Measurements from ENCODE around the gene STXBP4. TPM values are rescaled to one million over a fixed set of nuclear protein-coding genes. Genes with fewer than 3 reads are reported as not detected.

STXBP4 gene
- total RNA-seq, 5 donors from 2014 or later (not counting 1 experiment from before 2014, with no cell fraction given): 5.7 to 10.6 (median 9.1) TPM

- Mint-ChIP-seq H3K4me1 (no peaks in the 10 kb centered on the region), H3K36me3 (peaks cover 14% of the 10 kb centered on the region), H3K4me3 (no peak overlapping the region), H3K27ac (no peak overlapping the region), H3K27me3 (no peaks in the 10 kb centered on the region), H3K9me3 (peaks cover 0 to 16% (median 6%) of the 10 kb centered on the region in 3 donors)
- no peak for ATAC-seq (replicated peaks in 1 of 4)
- Histone ChIP-seq H3K4me3 (ENCODE audit: control insufficient read depth in 1 of 2, extremely low read depth in 1 of 2, low read length in 1 of 2) (no peak overlapping the region), H3K36me3 (ENCODE audit: control insufficient read depth in 2 of 2, extremely low read depth in 1 of 2, insufficient read depth in 1 of 2, low read length in 1 of 2) (no peaks in the 10 kb centered on the region), H3K27me3 (replicated peaks in 1 of 2; ENCODE audit: control insufficient read depth in 2 of 2, extremely low read depth in 1 of 2, insufficient read depth in 2 of 2, low read length in 1 of 2) (no peaks in the 10 kb centered on the region), H3K4me1 (ENCODE audit: control insufficient read depth in 1 of 2, extremely low read depth in 1 of 2, insufficient read depth in 2 of 2, low read length in 2 of 2) (no peaks in the 10 kb centered on the region), H3K27ac (ENCODE audit: low read length) (no peak overlapping the region), H3K9me3 (no peaks in the 10 kb centered on the region)
- ChIA-PET POLR2A (no interaction called here), CTCF (no interaction called here)
- DNase-seq: no peak
Observed at GRCh38 chr17:54982399-54982798, 13.8 kb downstream of the STXBP4 start.

- Histone ChIP-seq H3K4me1 (ENCODE audit: control insufficient read depth in 1 of 2, extremely low read depth in 1 of 2, insufficient read depth in 2 of 2, low read length in 2 of 2) (no peaks in the 10 kb centered on the region), H3K9me3 (no peaks in the 10 kb centered on the region), H3K4me3 (ENCODE audit: control insufficient read depth in 1 of 2, extremely low read depth in 1 of 2, low read length in 1 of 2) (no peak overlapping the region), H3K27me3 (replicated peaks in 1 of 2; ENCODE audit: control insufficient read depth in 2 of 2, extremely low read depth in 1 of 2, insufficient read depth in 2 of 2, low read length in 1 of 2) (no peaks in the 10 kb centered on the region), H3K27ac (ENCODE audit: low read length) (no peak overlapping the region), H3K36me3 (ENCODE audit: control insufficient read depth in 2 of 2, extremely low read depth in 1 of 2, insufficient read depth in 1 of 2, low read length in 1 of 2) (no peaks in the 10 kb centered on the region)
- Mint-ChIP-seq H3K4me3 (no peak overlapping the region), H3K36me3 (peaks cover 14% of the 10 kb centered on the region), H3K27me3 (no peaks in the 10 kb centered on the region), H3K27ac (no peak overlapping the region), H3K4me1 (no peaks in the 10 kb centered on the region), H3K9me3 (peaks cover 0 to 16% (median 6%) of the 10 kb centered on the region in 3 donors)
- ATAC-seq (replicated peaks in 1 of 4): no peak
- CTCF ChIA-PET: no interaction called here
- POLR2A ChIA-PET: no interaction called here
- DNase-seq: no peak
Observed at GRCh38 chr17:54983260-54983659, 14.7 kb downstream of the STXBP4 start.

- WGBS (ENCODE audit: insufficient coverage): no CpG with 5 or more reads among the region's 1 CpG
- no peaks in the 10 kb centered on the region for H3K4me1 Mint-ChIP-seq
- Histone ChIP-seq H3K4me3 (ENCODE audit: control insufficient read depth in 1 of 2, extremely low read depth in 1 of 2, low read length in 1 of 2) (no peak overlapping the region), H3K36me3 (ENCODE audit: control insufficient read depth in 2 of 2, extremely low read depth in 1 of 2, insufficient read depth in 1 of 2, low read length in 1 of 2) (no peaks in the 10 kb centered on the region), H3K27ac (ENCODE audit: low read length) (no peak overlapping the region), H3K4me1 (ENCODE audit: control insufficient read depth in 1 of 2, extremely low read depth in 1 of 2, insufficient read depth in 2 of 2, low read length in 2 of 2) (no peaks in the 10 kb centered on the region), H3K27me3 (replicated peaks in 1 of 2; ENCODE audit: control insufficient read depth in 2 of 2, extremely low read depth in 1 of 2, insufficient read depth in 2 of 2, low read length in 1 of 2) (no peaks in the 10 kb centered on the region), H3K9me3 (no peaks in the 10 kb centered on the region)
- H3K4me3 Mint-ChIP-seq: no peak overlapping the region
- DNase-seq: no peak
- ATAC-seq (replicated peaks in 1 of 4): no peak
- H3K9me3 Mint-ChIP-seq: peaks cover 0 to 6% (median 0%) of the 10 kb centered on the region in 3 donors
- H3K27me3 Mint-ChIP-seq: no peaks in the 10 kb centered on the region
- no peak overlapping the region for H3K27ac Mint-ChIP-seq
- ChIA-PET POLR2A (no interaction called here), CTCF (interaction anchor here (1.0 to 1.3 kb wide), 2 partner anchors 11 to 529 kb away, joined by 3 read pairs; no protein-coding TSS in a partner anchor)
- peaks cover 6% of the 10 kb centered on the region for H3K36me3 Mint-ChIP-seq
Observed at GRCh38 chr17:54985476-54985875, 16.9 kb downstream of the STXBP4 start.

- DNase-seq (no peak), ATAC-seq (replicated peaks in 1 of 4) (no peak)
- no peaks in the 10 kb centered on the region for H3K27me3 Mint-ChIP-seq
- H3K4me1 ChIP-seq (ENCODE audit: control insufficient read depth in 1 of 2, extremely low read depth in 1 of 2, insufficient read depth in 2 of 2, low read length in 2 of 2): no peaks in the 10 kb centered on the region
- no peaks in the 10 kb centered on the region for H3K9me3 Mint-ChIP-seq
- CTCF ChIA-PET: interaction anchor here in 1 of 2 donors (0.7 kb wide), 1 partner anchor 101 kb away, joined by 3 read pairs; no protein-coding TSS in a partner anchor
- no peak overlapping the region for H3K27ac ChIP-seq (ENCODE audit: low read length)
- H3K4me3 Mint-ChIP-seq: no peak overlapping the region
- H3K36me3 Mint-ChIP-seq: peaks cover 12% of the 10 kb centered on the region
- H3K4me3 ChIP-seq (ENCODE audit: control insufficient read depth in 1 of 2, extremely low read depth in 1 of 2, low read length in 1 of 2): no peak overlapping the region
- H3K27ac Mint-ChIP-seq: no peak overlapping the region
- H3K36me3 ChIP-seq (ENCODE audit: control insufficient read depth in 2 of 2, extremely low read depth in 1 of 2, insufficient read depth in 1 of 2, low read length in 1 of 2): peaks cover 0 to 2% of the 10 kb centered on the region in 2 donors
- H3K4me1 Mint-ChIP-seq: no peaks in the 10 kb centered on the region
- no peaks in the 10 kb centered on the region for H3K27me3 ChIP-seq (replicated peaks in 1 of 2; ENCODE audit: control insufficient read depth in 2 of 2, extremely low read depth in 1 of 2, insufficient read depth in 2 of 2, low read length in 1 of 2)
- POLR2A ChIA-PET: no interaction called here
- WGBS (ENCODE audit: insufficient coverage): 100% methylated on average over 1 of the region's 4 CpGs
- no peaks in the 10 kb centered on the region for H3K9me3 ChIP-seq
Observed at GRCh38 chr17:54990118-54990517, 21.6 kb downstream of the STXBP4 start.

- Mint-ChIP-seq H3K9me3 (no peaks in the 10 kb centered on the region), H3K36me3 (peaks cover 21% of the 10 kb centered on the region), H3K4me3 (no peak overlapping the region), H3K4me1 (no peaks in the 10 kb centered on the region), H3K27ac (no peak overlapping the region), H3K27me3 (no peaks in the 10 kb centered on the region)
- DNase-seq (no peak), ATAC-seq (replicated peaks in 1 of 4) (no peak)
- H3K4me3 ChIP-seq (ENCODE audit: control insufficient read depth in 1 of 2, extremely low read depth in 1 of 2, low read length in 1 of 2): no peak overlapping the region
- POLR2A ChIA-PET: no interaction called here
- no peaks in the 10 kb centered on the region for H3K4me1 ChIP-seq (ENCODE audit: control insufficient read depth in 1 of 2, extremely low read depth in 1 of 2, insufficient read depth in 2 of 2, low read length in 2 of 2)
- CTCF ChIA-PET: interaction anchor here (0.9 to 3.9 kb wide), 9 partner anchors 14 to 523 kb away, joined by 3 to 35 read pairs (median 5); no protein-coding TSS in a partner anchor
- H3K27me3 ChIP-seq (replicated peaks in 1 of 2; ENCODE audit: control insufficient read depth in 2 of 2, extremely low read depth in 1 of 2, insufficient read depth in 2 of 2, low read length in 1 of 2): no peaks in the 10 kb centered on the region
- H3K9me3 ChIP-seq: no peaks in the 10 kb centered on the region
- H3K27ac ChIP-seq (ENCODE audit: low read length): no peak overlapping the region
- WGBS (ENCODE audit: insufficient coverage): no CpG with 5 or more reads among the region's 1 CpG
- H3K36me3 ChIP-seq (ENCODE audit: control insufficient read depth in 2 of 2, extremely low read depth in 1 of 2, insufficient read depth in 1 of 2, low read length in 1 of 2): peaks cover 0 to 2% of the 10 kb centered on the region in 2 donors
Observed at GRCh38 chr17:54991567-54991966, 23.0 kb downstream of the STXBP4 start.

GRCh38 chr17:54992797-54993639 lies 24.5 kb downstream of the STXBP4 start:
- Histone ChIP-seq H3K4me1 (ENCODE audit: control insufficient read depth in 1 of 2, extremely low read depth in 1 of 2, insufficient read depth in 2 of 2, low read length in 2 of 2) (no peaks in the 10 kb centered on the region), H3K9me3 (no peaks in the 10 kb centered on the region), H3K4me3 (ENCODE audit: control insufficient read depth in 1 of 2, extremely low read depth in 1 of 2, low read length in 1 of 2) (no peak overlapping the region), H3K27ac (ENCODE audit: low read length) (no peak overlapping the region), H3K36me3 (ENCODE audit: control insufficient read depth in 2 of 2, extremely low read depth in 1 of 2, insufficient read depth in 1 of 2, low read length in 1 of 2) (peaks cover 0 to 2% of the 10 kb centered on the region in 2 donors), H3K27me3 (replicated peaks in 1 of 2; ENCODE audit: control insufficient read depth in 2 of 2, extremely low read depth in 1 of 2, insufficient read depth in 2 of 2, low read length in 1 of 2) (no peaks in the 10 kb centered on the region)
- ChIA-PET POLR2A (no interaction called here), CTCF (interaction anchor here (0.6 to 3.9 kb wide), 39 partner anchors 11 to 1758 kb away, joined by 3 to 35 read pairs (median 4); partner anchors contain the start of gene HLF (in 1 of the 2))
- 67% methylated on average over 3 of the region's 8 CpGs for WGBS (ENCODE audit: insufficient coverage)
- ATAC-seq (replicated peaks in 1 of 4) (peak in 3 of 4 experiments; percentile 37 to 54 (median 46)), DNase-seq (peak in 5 of 35 experiments; percentile 6 to 74 (median 9))
- H3K4me3 Mint-ChIP-seq: no peak overlapping the region
- H3K27me3 Mint-ChIP-seq: no peaks in the 10 kb centered on the region
- H3K4me1 Mint-ChIP-seq: no peaks in the 10 kb centered on the region
- no peaks in the 10 kb centered on the region for H3K9me3 Mint-ChIP-seq
- no peak overlapping the region for H3K27ac Mint-ChIP-seq
- H3K36me3 Mint-ChIP-seq: peaks cover 22% of the 10 kb centered on the region

Data from T-cell (primary cell).